Left ventricle myocardium inferior (tissue), 1 donor: Measurements from ENCODE around the gene DCP2. TPM values are rescaled to one million over a fixed set of nuclear protein-coding genes. Genes with fewer than 3 reads are reported as not detected.

Source experiments
- DNase-seq: peaks from one replicate; pipeline ENCODE4 v3.0.0-alpha.2; 2020
- H3K27ac ChIP-seq: fragments of 200-600 bp; replicated peaks from 2 replicates; pipeline ENCODE4 v1.8.0; 2021
- H3K27me3 ChIP-seq: fragments of 200-600 bp; 2 replicates; pipeline ENCODE4 v1.8.0; 2021; ENCODE audit warnings: low read depth
- H3K36me3 ChIP-seq: fragments of 200-600 bp; 2 replicates; pipeline ENCODE4 v1.8.0; 2021
- H3K4me1 ChIP-seq: fragments of 200-600 bp; 2 replicates; pipeline ENCODE4 v1.8.0; 2021
- H3K4me3 ChIP-seq: fragments of 200-600 bp; 2 replicates; pipeline ENCODE4 v1.8.0; 2021; ENCODE audit warnings: mild to moderate bottlenecking, moderate library complexity
- H3K9me3 ChIP-seq: fragments of 200-600 bp; replicated peaks from 2 replicates; pipeline ENCODE4 v1.8.0; 2021
- intact Hi-C: fragments of 100-400 bp; cut with micrococcal nuclease; formaldehyde crosslinking; loops from one replicate; pipeline ENCODE4 v1.11.0; 2022
- total RNA-seq: library from RNA; stranded (reverse); fragmentation: NEBNext Ultra II Directional; extraction: Animal tissue kit (Norgen Biotek cat#: 25700); gene quantifications from one replicate; pipeline ENCODE4 v1.2.1, GENCODE V29; 2021
- TF ChIP-seq, protein P1 (sequence below): fragments of 200-600 bp; IDR thresholded peaks from 2 replicates; pipeline ENCODE4 v1.8.0; 2021; ENCODE audit warnings: antibody characterized with exemption, mild to moderate bottlenecking, borderline replicate concordance
- donor health status: DM: no; HTN: yes; CAD: no; lungs with severe emphysema.

Gene DCP2
- total RNA-seq, 1 donor from 2014 or later: 19.2 TPM

GRCh38 chr5:112933651-112934365 lies 42.8 kb upstream of the DCP2 start:
- H3K27ac ChIP-seq: no peak overlapping the region
- TF ChIP-seq, protein P1, sequence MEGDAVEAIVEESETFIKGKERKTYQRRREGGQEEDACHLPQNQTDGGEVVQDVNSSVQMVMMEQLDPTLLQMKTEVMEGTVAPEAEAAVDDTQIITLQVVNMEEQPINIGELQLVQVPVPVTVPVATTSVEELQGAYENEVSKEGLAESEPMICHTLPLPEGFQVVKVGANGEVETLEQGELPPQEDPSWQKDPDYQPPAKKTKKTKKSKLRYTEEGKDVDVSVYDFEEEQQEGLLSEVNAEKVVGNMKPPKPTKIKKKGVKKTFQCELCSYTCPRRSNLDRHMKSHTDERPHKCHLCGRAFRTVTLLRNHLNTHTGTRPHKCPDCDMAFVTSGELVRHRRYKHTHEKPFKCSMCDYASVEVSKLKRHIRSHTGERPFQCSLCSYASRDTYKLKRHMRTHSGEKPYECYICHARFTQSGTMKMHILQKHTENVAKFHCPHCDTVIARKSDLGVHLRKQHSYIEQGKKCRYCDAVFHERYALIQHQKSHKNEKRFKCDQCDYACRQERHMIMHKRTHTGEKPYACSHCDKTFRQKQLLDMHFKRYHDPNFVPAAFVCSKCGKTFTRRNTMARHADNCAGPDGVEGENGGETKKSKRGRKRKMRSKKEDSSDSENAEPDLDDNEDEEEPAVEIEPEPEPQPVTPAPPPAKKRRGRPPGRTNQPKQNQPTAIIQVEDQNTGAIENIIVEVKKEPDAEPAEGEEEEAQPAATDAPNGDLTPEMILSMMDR: no peak

DNA sequence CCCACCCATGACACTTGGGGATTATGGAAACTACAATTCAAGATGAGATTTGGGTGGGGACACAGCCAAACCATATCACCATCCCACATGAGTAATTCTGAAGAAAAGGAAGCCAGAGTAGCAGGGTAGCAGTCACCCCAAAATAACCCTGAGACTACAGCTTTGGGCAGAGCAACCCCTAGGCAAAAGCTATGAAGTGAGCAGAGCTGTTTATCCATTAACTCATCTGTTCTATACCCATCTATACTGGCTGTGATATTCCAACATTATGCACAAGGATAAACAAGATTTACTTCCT lies 42.3 kb upstream of the DCP2 start:
- intact Hi-C loops: no loop called here
- Histone ChIP-seq H3K4me1 (peaks cover 13% of the 10 kb centered on the region), H3K4me3 (no peak overlapping the region), H3K27ac (no peak overlapping the region), H3K27me3 (no peaks in the 10 kb centered on the region), H3K9me3 (no peaks in the 10 kb centered on the region), H3K36me3 (no peaks in the 10 kb centered on the region)
- TF ChIP-seq, protein P1: no peak
- DNase-seq: no peak

More at GRCh38 chr5:112933651-112934365, 42.8 kb upstream of the DCP2 start:
- intact Hi-C loops: no loop called here
- no peak overlapping the region for H3K4me3 ChIP-seq
- no peaks in the 10 kb centered on the region for H3K27me3 ChIP-seq
- peaks cover 13% of the 10 kb centered on the region for H3K4me1 ChIP-seq
- DNase-seq: no peak
- H3K9me3 ChIP-seq: no peaks in the 10 kb centered on the region
- H3K36me3 ChIP-seq: no peaks in the 10 kb centered on the region

DNA sequence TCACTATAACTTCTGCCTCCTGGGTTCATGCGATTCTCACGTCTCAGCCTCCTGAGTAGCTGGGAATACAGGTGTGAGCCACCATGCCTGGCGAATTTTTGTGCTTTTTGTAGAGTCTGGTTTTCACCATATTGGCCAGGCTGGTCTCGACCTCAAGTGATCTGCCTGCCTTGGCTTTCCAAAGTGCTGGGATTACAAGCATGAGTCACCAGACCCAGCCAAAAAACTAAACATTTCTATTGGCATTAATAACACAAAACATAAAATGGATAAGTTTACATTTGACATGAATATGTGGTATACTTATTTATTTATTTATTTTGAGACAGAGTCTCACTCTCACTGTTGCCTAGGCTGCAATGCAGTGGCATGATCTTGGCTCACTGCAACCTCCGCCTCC lies 40.9 kb upstream of the DCP2 start:
- DNase-seq: no peak
- no peak overlapping the region for H3K27ac ChIP-seq
- H3K4me1 ChIP-seq: peaks cover 12% of the 10 kb centered on the region
- no peaks in the 10 kb centered on the region for H3K36me3 ChIP-seq
- no peaks in the 10 kb centered on the region for H3K9me3 ChIP-seq
- H3K4me3 ChIP-seq: no peak overlapping the region
- TF ChIP-seq, protein P1: no peak
- intact Hi-C loops: no loop called here
- no peaks in the 10 kb centered on the region for H3K27me3 ChIP-seq

DNA sequence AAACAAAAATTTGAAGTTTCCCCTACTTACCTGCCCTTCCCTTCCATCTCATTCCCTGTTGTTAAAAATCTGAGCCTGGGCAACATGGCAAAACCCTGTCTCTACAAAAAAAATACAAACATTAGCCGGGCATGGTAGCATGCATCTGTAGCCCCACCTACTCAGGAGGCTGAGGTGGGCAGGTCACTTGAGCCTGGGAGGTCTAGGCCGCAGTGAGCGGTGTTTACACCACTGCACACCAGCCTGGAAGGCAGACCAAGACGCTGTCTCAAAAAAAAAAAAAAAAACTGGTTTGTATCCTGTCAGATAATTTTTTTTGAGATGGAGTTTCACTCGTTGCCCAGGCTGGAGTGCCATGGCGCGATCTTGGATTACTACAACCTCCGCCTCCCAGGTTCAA lies 38.3 kb upstream of the DCP2 start:
- no peak overlapping the region for H3K4me3 ChIP-seq
- no peaks in the 10 kb centered on the region for H3K9me3 ChIP-seq
- no peaks in the 10 kb centered on the region for H3K27me3 ChIP-seq
- H3K4me1 ChIP-seq: no peaks in the 10 kb centered on the region
- no peak for DNase-seq
- H3K27ac ChIP-seq: no peak overlapping the region
- TF ChIP-seq, protein P1: no peak
- no peaks in the 10 kb centered on the region for H3K36me3 ChIP-seq
- intact Hi-C loops: no loop called here

DNA sequence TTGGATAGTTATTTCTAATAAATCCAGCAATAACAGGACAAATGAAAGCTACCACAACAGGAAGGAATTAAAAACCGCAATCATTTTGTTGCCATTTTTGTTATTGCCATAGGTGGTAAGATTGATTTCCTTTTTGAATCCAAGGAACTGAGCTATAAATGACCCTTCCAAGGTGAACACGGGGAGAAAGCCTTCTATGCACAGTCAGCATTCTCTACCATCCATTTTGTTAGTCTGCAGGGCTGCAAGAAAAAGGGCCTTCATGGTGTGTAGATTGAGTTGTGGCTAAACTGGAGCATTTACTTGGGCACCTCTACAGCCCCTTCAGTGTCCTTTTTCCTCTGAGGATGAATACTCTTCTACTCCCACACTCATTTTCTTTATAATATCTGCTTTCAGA lies 35.9 kb upstream of the DCP2 start:
- no peak for DNase-seq
- intact Hi-C loops: no loop called here
- Histone ChIP-seq H3K4me3 (no peak overlapping the region), H3K9me3 (no peaks in the 10 kb centered on the region), H3K27me3 (no peaks in the 10 kb centered on the region), H3K36me3 (no peaks in the 10 kb centered on the region), H3K27ac (no peak overlapping the region), H3K4me1 (no peaks in the 10 kb centered on the region)
- TF ChIP-seq, protein P1: no peak
